DMS 273 treated with DMSO at 0.1 percent for 48 hours (cell line): ENCODE measurements around the gene BORCS6.
A peak's percentile ranks its signal among the peaks of the same experiment; 100 is the strongest.
"Not testable (repeated sequence)": the region's sequence is repeated elsewhere in the genome, so short reads cannot be mapped to it uniquely, and the experiment has no call there.

ENCODE experiments used
- DNase-seq: peaks from one replicate; lab custom pipeline; 2025; lab: John Stamatoyannopoulos, UW

Gene BORCS6

DNA sequence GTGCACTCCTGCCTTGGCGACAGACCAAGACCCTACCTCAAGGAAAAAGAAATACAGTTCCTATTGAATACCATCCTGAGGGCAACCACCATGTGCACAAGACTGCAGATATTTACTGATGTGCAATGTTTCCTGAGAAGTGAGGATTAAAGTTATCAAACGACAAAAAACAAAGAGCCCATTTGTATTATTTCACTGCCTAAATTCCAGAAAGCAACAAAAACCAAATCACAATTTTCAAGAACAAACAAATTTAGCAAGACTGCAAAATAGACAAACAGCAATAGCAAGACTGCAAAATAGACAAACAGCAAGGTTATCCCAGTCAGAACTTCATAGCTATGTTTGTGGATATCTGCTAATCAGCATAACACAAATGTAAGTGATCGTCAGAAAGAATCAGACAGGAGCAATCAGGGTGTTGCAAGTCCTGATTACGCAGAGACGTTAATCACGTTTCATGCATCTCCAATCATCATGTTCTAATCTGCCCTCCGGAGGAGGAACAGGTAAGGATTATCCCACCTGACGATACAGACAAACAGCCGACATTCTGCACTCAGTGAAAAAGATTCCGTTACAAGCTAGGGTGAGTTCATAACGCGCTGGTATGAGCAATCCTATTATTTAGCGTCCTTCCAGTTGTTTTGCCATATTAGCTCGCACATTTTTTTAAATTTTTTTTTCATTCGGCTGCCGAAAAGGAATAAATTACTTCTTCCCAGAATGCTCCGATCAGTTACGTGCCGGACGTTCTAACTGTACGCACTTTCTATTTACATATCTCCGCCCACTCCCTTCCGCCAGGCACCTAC, 16.7 kb downstream of the BORCS6 start:
- DNase-seq: peak; percentile 98

DNA sequence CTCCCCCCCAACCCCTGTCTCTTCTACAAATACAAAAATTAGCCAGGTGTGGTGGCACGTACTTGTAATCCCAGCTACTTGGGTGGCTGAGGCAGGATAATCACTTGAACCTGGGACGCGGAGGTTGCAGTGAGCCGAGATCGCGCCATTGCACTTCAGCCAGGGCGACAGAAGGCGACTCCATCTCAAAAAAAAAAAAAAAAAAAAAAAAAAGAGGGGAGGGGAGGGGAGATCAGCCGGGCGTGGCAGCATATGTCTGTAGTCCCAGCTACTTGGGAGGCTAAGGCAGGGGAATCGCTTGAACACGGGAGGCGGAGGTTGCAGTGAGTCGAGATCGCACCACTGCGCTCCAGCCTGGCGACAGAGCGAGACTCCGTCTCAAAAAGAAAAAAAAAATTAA, 19.8 kb downstream of the BORCS6 start:
- DNase-seq: not testable (repeated sequence)

DNA sequence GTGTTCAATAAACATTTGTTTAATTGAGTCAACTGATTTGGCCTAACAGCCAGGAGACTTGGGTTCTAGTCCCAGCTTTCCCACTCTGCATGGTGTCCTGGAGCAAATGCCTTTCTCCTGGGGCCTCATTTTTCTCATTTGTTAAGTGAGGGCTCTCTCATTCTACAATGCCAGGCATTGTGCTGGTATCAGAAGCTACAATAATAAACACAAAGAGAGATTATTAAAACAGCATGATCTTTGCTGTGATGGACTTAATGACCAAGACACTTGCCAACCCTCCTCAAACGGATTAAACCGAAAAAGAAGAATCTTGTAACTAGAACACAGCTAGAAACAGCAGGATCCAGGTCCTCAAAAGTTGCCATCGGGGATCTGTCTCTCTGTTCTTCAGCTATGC, 22.5 kb downstream of the BORCS6 start:
- no peak for DNase-seq

DNA sequence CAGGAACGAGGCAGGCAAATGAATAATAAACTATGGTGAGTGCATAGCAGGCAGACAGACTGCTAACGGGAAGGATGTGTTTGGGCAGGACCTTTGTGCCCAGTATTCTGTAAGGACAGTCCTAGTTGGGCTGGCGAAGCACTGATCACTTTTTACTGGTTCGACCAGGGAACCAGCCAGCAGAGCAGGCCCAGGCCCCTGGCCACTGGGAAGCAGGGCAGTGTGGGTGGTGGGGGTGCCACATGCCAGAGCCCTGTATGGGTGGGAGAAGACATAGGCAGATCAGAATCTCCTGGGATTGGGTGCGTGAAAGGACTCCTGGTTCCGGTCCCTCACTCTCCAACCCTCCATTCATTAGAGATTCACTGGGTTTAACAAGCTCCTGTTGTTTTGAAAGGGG, 23.2 kb downstream of the BORCS6 start:
- DNase-seq: no peak

DNA sequence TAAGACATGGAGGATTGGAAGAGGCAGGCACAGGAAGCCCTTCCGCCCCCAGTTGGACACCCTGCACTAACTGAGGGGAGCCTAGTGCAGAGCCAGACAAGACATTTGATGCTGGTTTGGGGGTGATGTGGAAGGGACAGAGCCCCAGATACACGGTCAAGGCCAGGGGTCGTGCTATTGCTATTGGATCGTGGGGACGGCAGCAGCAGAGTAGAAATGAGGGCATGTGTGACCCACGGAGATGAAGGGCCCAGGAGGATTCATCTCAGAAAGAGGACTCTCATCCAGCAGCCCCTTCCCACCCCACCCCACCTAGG, 25.2 kb downstream of the BORCS6 start:
- DNase-seq: no peak

DNA sequence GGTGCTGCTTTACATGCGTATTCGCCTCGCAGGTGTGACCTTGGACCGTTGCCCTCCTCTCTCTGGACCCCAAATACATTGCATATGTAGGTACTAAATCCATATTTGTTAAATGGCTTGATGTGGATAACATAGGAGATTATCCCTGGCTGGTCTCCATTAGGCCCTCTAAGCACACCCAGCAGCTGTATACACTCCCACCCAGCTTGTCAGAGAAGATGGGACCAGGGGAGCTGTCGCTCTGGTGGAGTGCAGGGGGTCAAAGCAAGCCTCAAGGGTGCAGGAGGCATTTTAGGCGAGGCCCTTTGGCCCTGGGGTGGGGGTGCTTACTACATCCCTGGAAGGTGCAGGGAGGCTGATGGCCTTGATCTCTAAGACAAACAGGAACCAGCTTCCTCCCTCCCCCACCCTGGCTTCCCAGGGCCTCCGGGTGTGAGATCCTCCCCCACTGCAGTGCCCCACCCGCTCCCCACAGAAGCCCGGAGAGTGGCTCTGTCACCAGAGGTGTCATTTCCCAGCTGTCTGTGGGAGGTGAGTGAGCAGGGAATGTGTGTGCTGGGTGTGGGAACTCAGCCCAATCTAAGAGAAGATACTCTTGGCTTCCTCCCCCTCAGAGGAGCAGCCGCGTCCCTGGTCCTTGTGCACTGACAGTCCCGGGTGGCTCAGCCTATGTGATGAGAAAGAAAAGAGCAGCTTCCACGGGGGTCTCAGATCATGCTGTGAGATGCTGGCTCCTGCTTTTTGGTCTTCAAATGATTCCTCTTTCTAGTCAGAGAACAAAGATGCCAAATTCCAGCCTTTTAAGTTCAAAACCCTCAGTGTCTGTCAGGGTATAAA, 25.8 kb downstream of the BORCS6 start:
- no peak for DNase-seq

DNA sequence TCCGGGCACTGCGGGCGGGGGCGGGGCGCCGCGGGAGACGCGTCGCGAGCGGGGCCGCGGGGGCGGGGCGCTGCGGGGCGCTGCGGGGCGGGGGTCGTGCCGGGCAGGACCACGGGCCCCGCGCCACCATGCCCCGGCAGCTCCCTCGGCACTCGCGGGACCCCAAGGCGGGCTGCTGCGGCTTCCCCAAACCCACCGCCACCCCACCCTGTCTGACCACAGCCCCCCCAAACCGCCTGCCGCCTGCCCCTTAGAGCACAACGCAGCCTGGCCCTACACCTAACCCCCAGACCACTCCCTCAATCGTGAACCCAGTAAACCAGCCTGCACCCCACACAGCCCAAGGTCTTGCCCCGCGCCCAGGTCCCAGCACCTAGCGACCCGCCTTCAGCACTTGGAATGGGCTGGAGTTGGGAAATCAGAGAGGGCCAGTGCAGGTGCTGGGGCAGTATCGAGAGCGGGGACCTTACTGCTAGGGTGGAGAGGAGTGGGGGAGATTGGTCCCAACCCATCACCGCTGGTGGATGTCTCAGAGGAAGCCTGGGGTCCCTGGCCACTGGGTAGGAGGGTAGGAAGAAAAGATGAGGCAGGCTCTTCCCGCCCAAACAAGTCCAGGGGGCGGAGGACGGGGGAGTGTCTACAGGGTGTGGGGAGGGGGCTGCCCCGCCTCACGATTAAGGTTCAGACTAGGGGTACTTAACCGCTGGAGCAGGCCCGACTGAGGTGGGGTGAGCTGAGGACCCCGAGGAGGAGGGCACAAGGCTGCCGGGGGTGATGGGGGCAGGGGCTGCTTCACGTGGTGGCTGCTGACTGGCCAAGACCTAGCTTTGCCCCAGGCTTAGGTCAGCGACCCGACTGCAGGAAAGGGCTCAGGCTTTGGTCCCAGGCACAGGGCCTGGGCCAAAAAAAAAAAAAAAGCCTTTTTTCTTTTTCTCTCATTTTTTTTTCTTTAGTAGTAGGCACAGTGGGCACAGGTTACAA, 26.7 kb downstream of the BORCS6 start:
- no peak for DNase-seq

DNA sequence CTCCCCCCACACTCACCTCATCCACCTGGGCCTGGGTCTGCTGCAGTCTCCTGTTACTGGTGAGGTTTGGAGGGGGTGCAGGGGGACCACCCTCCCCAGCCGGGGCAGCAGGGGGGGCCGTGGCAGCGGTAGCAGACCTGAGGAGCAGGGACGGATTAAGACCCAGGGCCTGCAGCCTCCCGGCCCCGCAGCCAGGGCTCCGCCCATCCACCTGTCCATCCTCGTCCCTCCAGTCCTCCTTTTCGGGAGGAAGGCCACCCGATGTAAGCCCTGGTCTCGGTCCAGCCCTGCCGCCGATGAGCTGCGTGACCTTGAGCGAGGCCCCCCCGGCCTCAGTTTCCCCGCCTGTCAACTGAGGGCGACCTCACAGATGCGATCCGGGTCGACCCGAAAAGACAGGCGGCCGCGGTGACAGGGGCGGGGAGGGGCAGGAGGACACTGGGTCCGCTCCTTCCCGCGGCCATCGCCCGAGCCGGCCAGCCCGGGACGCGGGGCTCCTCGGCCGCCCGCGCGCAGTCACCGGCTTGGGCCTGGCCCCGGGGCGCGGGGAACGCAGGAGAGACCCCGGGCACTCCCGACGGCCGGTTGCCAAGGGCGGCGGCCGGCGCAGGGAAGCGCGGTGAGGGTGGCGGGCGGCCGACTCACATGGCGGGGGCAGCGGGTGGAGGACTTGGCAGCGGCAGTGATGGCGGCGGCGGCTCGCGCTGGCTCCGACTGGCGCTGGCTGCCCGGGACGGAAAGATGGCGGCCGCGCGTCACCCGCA, 27.6 kb downstream of the BORCS6 start, which contains the start of gene VAMP2:
Gene VAMP2 (minus strand): TSS at position 716 of the 764 bp plus-strand sequence. CDS start 69 bp downstream, at position 647.
- DNase-seq: no peak

DNA sequence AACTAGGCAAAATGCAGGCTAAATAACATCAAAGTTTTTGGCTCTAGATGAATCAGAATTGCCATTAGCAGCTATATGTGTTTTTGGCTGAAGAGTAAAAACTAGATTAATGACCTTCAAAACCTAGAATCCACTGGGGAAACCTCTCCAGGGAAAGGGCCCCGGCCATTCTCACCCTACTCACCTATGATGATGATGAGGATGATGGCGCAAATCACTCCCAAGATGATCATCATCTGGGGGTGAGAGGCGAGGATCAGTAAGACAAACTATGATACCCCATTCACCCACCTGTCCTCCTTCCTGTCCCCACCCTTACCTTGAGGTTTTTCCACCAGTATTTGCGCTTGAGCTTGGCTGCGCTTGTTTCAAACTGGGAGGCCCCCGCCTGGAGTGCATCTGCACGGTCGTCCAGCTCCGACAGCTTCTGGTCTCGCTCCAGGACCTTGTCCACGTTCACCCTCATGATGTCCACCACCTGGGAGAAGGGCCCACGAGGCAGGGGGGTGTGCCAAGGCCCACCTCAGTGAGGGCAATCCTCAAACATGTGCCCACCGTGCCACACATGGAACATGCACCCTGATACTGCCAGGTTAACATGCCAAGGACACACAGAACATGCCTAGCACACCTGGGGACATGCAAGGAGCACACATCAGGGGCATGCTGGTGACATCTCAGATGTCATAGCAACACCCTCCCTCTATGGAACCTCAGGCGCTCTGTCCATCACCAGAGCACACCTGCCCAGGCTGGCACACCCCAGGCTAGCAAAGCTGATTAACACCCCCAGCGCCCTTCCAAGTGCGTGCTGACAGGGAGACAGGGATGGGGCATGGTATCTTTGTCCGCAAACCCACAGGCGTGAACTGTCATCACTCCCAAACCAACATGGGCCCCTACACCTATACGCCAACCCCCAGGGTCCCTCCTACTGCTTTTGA, 28.4 kb downstream of the BORCS6 start:
- no peak for DNase-seq

DNA sequence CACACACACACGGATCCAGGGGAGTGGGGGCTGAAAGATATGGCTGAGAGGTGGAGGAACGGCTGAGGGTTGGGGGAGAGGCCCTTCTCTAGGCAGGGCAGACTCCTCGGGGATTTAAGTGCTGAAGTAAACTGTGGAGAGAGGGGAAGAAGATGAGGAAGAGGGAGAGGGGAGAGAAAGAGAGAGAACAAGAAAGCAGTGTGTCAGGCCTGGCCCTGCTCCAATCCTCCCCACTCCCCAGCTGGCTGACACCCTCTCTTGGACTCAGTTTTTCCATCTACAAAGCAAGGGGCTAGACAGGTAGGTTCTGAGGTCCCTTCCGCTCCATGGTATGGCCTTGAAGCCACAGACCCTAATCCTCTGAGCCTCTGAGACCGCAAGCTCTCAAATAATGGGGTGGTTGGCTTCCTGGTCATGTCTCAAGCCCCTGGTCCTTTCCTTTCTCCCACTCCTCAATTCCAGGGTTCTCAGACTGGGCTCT, 29.2 kb downstream of the BORCS6 start:
- no peak for DNase-seq

DNA sequence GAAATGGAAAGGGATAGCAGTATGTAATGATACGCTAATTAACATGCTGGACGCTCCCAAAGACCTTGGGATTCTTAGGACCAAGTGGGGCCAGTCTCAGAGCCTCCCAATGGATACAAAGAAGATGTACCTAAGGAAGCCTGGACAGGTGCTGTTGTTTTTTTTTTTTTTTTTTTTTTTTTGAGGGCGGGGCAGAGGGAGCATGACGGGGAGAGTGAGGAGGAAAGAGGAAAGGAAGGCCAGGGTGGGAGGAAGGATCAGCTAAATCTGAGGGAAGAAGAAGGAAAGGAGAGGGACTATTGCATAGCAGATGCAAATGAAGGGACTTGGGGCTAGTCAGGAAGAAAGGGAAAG, 29.8 kb downstream of the BORCS6 start:
- DNase-seq: no peak

DNA sequence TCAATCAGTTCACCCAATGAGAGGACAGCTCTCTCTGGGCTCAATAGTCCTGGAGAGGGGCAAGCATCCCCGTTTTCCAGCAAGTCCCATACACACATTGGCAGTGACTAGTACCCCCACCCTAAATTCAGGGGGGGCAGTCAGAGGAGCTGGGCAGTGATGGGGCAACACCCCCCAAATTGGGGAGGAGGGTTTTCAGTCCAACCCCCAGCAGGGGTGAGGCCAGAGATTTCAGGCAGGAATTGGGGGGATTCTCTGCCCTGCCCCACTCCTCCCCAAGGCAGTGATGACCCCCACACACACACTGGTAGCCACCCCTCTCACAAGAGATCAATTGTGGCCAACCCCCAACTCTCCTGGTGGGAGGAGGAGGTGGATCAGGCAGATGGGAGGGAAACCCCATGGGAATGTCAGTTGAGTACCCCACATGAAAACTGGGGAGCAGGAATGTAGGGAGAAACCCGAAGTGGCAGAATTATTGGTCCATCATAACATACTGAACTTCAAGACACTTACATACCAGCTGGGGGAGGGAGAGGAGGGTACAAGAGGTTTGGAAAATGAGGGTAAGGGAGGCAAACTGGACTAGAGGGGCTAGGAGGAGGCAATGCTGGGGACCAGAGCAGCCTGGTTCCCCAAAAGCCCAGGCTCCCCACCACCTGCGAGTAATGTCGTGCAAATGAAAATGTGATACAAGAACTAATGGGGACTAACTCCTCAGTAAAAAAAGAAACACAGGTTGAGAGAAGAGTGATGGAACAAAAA, 30.3 kb downstream of the BORCS6 start:
- DNase-seq: no peak

DNA sequence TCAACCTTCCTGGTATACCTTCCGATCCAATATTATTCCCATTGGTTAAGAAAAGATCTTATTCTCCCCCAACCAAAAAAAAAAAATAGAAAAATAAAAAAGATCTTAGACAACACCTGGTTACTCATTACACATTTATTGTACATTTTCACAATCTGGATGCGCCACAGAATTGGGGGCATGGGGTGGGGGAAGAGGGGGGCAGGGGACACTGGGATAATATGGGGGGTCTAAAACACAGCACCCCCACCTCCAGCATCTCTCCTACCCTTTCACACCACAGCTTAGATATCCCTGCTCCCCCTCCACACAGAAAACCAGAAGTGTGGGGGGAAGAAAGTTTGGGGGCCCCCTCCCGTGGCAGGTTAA, 31.0 kb downstream of the BORCS6 start:
- DNase-seq: no peak

DNA sequence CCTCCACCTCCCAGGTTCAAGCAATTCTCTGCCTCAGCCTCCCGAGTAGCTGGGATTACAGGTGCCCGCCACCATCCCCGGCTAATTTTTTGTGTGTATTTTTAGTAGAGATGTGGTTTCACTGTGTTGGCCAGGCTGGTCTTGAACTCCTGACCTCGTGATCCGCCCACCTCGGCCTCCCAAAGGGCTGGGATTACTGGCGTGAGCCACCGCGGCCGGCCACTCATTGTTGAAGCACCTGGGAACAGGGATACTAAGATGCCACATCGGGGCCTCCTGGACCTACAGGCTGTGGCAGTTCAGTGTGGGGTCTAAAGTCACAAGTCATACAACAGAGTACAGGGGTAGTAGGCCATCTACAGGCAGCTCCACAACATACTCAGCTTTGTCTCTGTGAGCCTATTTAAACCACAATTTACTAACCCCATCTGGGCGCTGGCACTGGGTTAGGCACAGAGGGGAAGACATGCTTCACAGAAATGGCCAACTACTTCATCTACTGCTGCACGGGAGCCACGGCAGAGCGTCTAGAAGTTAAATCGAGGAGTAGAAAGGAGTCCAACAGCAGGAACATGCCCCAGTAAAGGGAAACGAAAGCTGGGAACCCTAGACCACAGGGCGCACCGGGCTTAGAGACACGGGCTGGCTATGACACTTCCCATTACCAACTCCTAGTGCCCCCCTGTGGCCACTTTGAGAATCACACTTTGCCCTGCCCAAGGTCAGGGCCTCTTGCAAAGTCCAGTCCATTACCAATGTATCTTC, 31.5 kb downstream of the BORCS6 start:
- DNase-seq: peak; percentile 39

DNA sequence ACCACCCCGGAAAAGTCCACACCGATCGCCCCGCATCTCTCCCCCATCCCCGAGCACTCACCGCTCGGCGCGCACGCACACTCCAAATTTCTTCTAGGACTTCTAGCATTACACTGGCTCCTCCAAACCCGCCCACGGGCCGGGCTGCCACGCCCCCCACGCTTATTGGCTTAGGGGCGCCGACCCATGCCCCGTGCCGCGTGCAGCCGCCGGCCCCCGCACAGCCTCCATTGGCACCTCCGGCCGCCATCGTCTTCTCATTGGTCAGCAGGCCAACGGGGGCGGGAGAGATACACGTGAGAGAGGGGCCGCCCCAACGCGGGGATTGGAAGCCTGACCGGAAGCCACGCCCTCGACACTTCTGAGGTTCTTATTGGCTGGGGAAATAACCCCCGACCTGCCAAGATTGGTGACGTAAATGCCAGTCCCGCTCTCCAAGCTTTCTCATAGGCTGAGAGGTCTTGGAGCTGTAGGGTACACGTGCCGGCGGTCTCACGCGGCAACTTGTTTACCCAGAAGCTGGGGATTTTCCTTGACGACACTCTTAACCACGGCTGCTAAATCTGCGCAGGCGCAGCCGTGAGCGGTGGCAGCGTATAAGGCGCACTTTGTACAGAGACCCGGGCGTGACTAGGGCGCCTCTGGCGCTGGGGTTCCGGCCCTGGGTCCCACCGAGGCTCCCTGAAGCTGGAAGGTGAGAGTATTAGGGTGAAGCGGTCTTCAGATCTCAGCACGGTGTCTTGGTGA, 33.6 kb downstream of the BORCS6 start:
- DNase-seq: peak; percentile 97

DNA sequence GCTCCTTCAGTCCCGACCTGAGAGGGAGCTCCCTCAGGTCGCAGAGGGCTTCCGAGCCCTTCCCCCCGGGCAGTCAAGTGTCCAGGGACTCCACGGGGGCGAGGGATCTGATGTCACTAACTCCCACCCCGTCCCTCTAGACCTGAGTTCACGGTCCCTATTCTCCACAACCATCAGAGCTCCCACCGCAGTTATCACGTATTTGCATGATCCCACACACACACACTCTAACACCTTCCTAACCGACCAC, 34.1 kb downstream of the BORCS6 start:
- DNase-seq: no peak

DNA sequence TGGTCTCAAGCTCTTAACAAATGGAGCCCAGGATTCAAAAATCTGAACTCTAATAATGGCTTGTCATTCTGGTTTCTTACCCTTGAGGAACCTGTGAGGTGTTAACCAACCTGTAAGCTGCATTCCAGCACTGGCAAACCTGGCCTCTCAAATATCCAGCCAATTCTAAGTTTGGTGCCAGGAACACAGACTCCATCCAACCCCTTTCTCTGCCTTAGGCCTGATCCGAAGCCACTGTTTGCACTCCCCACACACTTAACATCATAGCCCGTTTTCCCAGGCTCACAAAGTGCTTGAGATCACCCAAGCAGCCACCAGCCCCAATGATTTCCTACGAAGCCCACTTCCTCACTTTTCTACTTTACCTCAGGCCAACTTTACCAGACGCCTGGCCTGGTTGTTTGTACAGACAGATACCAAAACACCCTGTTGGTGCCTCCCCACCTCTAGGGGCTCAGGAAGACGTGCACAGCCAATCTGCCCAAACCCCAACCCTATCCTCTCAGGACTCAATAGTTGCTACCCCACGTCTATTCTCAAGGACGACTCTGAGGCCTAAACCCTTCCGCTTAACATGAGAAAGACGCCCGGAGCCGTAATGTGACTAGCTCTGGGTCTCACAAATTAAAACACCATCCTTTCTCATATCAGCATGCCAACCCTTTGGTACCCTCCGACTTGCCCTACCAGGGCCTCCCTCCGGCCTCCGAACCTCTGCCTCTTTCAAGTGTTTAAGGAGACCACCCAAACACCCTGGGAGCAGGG, 34.6 kb downstream of the BORCS6 start:
- DNase-seq: no peak
